GM18873 (cell line): Measurements from ENCODE around the gene APAF1.

Experiments used
- ATAC-seq: cut with Tn5 transposase; IDR thresholded peaks from one replicate; pipeline ENCODE4 v1.9.1; 2021; ENCODE audit warnings: mild to moderate bottlenecking, moderate library complexity, moderate number of reproducible peaks; ENCODE audit not compliant: unreplicated experiment, low FRiP score

Gene APAF1

DNA sequence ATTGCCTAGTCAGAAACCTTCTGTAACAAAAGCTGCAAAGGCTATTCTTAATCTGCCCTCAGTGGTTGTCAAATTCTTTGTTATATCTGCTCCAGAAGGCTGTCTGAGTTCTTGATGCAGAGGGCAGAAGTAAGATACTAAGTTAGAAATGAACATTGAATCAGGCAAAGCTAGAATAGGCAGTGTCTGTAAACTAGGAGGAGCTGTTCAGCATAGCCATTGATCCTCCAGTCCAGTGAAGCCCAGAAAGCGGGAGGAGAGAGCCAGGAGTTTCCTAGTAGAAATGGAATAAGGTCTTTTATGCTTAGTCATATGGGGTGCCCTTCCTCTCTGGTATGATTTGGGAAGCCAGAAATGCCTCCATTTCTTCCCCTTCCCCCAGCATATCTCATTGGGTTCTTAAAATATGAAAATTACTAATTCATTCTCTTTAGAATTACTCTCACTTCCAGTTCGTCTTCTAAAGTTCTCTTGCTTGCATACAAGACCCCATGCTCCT lies 76.2 kb downstream of the APAF1 start:
- no peak for ATAC-seq

- ATAC-seq: no peak
Observed at GRCh38 chr12:98724384-98725155, 79.5 kb downstream of the APAF1 start.

GRCh38 chr12:98725476-98726247 lies 80.6 kb downstream of the APAF1 start:
- peak; percentile 63 for ATAC-seq

DNA sequence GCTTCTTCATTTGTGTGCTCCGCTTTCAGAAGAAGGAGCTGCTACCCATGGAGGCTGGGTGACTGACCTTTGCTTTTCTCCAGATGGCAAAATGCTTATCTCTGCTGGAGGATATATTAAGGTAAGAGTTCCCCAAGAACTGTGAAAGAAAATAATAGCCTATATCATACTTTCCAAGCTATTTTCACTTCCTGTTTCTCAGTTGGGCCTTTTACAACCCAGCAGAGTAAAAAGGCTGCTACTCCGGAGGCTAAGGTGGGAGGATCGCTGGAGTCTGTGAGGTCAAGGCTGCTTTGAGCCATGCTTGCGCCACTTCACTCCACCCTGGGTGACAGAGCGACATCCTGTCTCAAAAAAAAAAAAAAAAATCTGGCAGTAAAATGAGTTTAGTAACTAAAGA lies 82.1 kb downstream of the APAF1 start:
- no peak for ATAC-seq

DNA sequence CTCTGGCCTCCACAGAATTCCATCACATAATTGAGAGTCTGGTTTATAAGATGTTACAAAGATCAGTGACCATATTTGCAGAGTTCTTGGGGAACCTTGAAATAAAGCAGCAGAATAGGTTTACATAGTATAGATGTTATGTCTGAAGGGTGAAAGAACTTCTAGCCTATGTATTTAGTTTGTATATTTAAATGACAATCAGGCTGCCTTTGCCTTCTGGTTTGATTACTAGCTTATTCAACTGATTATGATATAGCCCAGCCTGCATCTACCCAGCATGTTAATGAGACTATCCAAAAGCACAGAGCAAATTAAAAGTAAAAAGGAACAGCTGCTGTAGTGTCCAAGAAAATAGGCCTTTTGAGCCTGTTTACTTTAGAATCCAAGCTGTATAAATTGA lies 85.3 kb downstream of the APAF1 start:
- no peak for ATAC-seq

DNA sequence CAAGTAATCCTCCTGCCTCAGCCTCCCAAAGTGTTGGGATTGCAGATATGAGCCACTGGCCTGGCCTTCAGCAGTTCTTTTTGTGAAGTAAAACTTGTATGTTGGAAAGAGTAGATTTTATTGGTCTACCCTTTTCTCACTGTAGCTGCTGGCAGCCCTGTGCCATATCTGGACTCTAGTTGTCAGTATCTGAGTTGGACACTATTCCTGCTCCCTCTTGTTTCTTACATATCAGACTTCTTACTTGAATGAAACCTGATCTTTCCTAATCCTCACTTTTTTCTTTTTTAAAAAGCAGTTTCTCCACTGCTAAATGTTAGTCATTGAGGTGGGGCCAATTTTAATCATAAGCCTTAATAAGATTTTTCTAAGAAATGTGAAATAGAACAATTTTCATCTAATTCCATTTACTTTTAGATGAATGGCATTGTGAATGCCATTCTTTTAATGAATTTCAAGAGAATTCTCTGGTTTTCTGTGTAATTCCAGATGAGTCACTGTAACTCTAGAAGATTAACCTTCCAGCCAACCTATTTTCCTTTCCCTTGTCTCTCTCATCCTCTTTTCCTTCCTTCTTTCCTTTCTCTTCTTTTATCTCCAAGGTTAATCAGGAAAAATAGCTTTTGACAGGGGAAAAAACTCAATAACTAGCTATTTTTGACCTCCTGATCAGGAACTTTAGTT lies 88.7 kb downstream of the APAF1 start:
- no peak for ATAC-seq

GRCh38 chr12:98735821-98736220 lies 90.7 kb downstream of the APAF1 start:
- no peak for ATAC-seq

DNA sequence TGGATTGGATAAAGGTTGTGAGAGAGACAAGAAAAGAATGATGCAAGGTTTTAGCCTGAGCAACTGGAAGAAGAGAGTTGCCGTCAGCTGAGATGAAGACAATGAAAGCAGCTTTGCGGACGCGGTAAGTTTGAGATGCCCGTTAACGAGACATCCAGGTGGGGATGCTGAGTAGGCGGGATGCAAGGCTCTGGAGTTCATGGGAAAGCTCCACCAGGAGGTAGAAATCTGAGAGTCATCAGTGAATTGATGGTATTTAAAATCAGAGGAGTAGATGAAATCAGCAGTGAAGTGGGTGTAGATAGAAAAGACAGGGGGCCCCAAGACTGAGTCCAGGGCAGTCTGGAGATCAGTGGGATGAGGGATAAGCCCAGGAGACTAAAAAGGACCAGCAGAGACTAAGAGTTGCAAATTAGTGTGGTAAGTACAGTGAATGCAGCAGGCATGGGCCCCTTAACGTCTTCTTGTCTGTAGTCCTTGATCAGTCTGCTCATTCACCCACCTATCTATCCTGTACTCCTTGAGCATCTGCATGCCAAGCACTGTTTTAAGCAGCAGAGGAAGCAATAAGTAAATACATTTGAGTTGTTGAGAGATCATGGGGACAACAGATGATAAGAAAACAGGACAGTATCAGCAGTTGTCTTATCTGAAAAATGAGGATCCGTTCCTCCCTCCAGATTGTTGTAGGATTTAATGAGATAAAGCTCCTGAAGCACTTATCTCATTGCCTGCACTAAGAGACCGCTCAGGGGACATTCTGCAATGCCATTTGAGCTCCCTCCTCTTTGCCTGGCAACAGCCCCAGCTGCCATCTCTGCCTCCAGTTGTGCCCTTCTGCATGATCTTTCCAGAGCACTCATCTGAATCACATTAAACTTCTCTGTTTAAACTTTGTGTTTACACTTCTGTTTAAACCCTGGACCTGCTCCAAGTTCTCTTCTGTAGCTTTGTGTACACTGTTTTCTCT lies 91.5 kb downstream of the APAF1 start:
- ATAC-seq: no peak

- no peak for ATAC-seq
Observed at GRCh38 chr12:98737322-98737712, 92.2 kb downstream of the APAF1 start.

DNA sequence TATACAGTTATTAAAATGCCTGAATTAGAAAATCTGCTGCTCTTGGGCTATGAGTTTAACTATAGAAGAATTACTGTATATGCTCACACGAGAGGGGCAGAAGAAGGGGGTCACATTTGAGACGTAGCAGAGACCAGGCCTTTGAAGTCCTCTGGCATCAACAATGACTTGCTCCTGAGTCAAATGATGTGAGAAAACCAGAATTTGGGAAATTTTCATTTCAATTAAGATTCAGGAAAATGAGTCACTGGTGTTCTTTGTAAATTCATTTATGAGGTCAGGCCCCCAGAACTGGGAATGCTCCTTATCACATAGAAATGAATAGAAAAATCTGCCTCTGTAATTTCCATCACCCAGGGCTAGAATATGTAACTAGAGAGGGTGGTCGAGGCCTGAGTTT lies 92.9 kb downstream of the APAF1 start:
- no peak for ATAC-seq

GRCh38 chr12:98738539-98738938 lies 93.4 kb downstream of the APAF1 start:
- ATAC-seq: no peak

DNA sequence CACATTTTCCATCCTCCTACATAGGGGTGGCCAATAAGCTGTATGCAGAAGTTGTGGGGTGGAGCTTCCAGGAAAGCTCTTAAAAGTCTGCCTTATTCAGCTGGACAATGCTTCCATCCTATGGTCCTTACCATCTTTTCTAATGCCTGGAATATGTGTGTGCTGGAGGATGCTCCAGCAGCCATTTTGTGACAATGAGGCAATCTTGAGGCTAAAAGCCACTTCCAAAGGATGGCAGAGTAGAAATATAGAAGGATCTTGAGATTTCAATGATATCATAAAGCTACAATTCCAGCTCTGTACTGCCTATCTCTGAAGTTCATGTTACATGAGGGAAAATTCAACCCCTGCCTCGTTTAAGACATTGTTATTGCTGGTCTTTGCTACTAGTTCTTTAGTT lies 95.7 kb downstream of the APAF1 start:
- ATAC-seq: no peak

- ATAC-seq: no peak
Observed at GRCh38 chr12:98741196-98741555, 96.1 kb downstream of the APAF1 start.

- no peak for ATAC-seq
Observed at GRCh38 chr12:98741556-98742265, 96.6 kb downstream of the APAF1 start.

DNA sequence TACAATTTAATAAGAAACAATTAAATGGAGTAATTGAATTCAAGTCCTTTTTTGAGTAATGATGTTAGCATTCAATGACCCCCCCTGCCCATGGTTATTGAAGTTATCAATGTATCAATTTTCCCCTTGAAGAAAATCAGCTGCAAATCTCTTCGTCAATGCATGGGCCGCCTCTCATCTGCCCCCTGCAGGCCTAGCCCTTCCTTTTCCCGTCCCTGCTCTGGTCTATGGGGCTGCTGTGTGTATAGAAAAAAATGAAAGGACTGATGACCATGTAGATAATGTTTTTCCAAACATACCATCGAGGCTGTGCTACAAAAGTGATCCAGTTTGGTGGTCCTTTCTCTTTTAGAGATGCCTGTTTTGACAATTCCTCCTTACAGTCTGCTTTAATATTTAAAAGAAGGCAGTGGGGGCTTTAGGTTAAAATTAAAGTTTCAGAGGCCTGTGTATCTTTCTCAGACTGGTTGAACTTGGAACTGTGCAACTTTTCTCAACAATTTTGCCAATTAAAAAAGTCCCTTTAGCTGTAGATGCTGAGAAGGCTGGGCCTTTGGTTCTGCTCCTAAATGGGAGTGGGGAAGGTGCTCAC lies 98.4 kb downstream of the APAF1 start:
- ATAC-seq: no peak

GRCh38 chr12:98744680-98745079 lies 99.6 kb downstream of the APAF1 start:
- no peak for ATAC-seq

- ATAC-seq: peak; percentile 42
Observed at GRCh38 chr12:98745578-98746391, 100.7 kb downstream of the APAF1 start.

DNA sequence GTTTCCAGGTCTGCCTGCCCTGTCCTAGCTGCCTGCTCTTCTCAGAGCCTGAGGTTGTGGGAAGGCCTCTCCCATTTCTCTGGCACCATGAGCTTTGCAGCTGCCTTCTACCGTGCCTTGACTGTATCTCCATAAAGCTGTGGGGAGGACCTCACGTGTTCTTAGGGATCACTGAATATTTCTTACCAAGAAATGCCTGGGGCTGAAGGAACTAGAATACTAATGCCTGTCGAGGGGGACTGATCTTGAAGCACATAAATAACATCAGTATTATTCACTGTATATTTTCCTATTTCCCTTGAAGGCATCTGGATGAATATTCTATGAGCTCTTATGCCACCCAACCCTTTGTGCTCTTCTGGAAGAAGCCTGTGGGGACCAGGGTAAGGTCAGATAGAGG lies 103.4 kb downstream of the APAF1 start:
- ATAC-seq: no peak
